IMR-90 (cell line): ENCODE results near the gene SLC51A. TPM values are rescaled to one million over a fixed set of nuclear protein-coding genes. Genes with fewer than 3 reads are reported as not detected.

Experiments
- ATAC-seq: fragments of 200-7000 bp; cut with Tn5 transposase; 2 replicates; pipeline ENCODE4 v1.9.1; 2020; ENCODE audit warnings: low read depth, mild to moderate bottlenecking, moderate library complexity
- BruUV-seq: library from RNA; stranded (reverse); fragments of 400-500 nt; replicated peaks from 2 replicates; lab custom pipeline; 2021; lab: Mats Ljungman, UMichigan
- CTCF ChIA-PET: fragments of 300-600 bp; formaldehyde crosslinking; extraction: SDS; loops from one replicate; lab custom pipeline; 2021; ENCODE audit warnings: antibody characterized with exemption; lab: Yijun Ruan, JAX
- POLR2A ChIA-PET: fragments of 300-600 bp; sonication (Branson Sonifier 250); formaldehyde crosslinking; loops from one replicate; lab custom pipeline; 2022; ENCODE audit warnings: antibody characterized with exemption; ENCODE audit not compliant: unreplicated experiment; lab: Charles Lee
- DNase-seq: peaks from one replicate; pipeline ENCODE4 v3.0.0; 2013
- H2AFZ ChIP-seq: replicated peaks from 2 replicates; pipeline ENCODE3; 2013; ENCODE audit warnings: low read length, mild to moderate bottlenecking; ENCODE audit not compliant: poor library complexity
- H2AK5ac ChIP-seq: 2 replicates; pipeline ENCODE4 v1.6.1; 2013; ENCODE audit warnings: low read depth, low read length, inconsistent platforms
- H2AK9ac ChIP-seq: replicated peaks from 2 replicates; pipeline ENCODE3; 2013; ENCODE audit warnings: mild to moderate bottlenecking, low read depth, low read length, moderate library complexity; ENCODE audit not compliant: poor library complexity
- H2BK120ac ChIP-seq: 2 replicates; pipeline ENCODE4 v1.6.1; 2013; ENCODE audit warnings: low read depth, low read length, inconsistent platforms
- H2BK15ac ChIP-seq: 3 replicates; pipeline ENCODE4 v1.6.1; 2013; ENCODE audit warnings: low read depth, low read length, inconsistent platforms
- H2BK20ac ChIP-seq: 2 replicates; pipeline ENCODE4 v1.6.1; 2013; ENCODE audit warnings: low read depth, mild to moderate bottlenecking, inconsistent platforms, low read length, moderate library complexity
- H2BK5ac ChIP-seq: 2 replicates; pipeline ENCODE4 v1.6.1; 2013; ENCODE audit warnings: mild to moderate bottlenecking, low read depth, low read length, inconsistent platforms; ENCODE audit not compliant: poor library complexity, severe bottlenecking
- H3K14ac ChIP-seq: replicated peaks from 2 replicates; pipeline ENCODE4 v1.6.1; 2013; ENCODE audit warnings: low read depth, low read length, inconsistent platforms
- H3K18ac ChIP-seq: 2 replicates; pipeline ENCODE4 v1.6.1; 2013; ENCODE audit warnings: low read depth, low read length, control low read depth
- H3K23ac ChIP-seq: 2 replicates; pipeline ENCODE4 v1.6.1; 2013; ENCODE audit warnings: low read depth, low read length, inconsistent platforms
- H3K27ac ChIP-seq: 2 replicates; pipeline ENCODE4 v1.5.1; 2013; ENCODE audit warnings: mild to moderate bottlenecking, control low read depth, low read length; ENCODE audit not compliant: insufficient read depth
- H3K27me3 ChIP-seq: 2 replicates; pipeline ENCODE4 v1.6.1; 2013; ENCODE audit warnings: low read length; ENCODE audit not compliant: control insufficient read depth, insufficient read depth
- H3K36me3 ChIP-seq: 2 replicates; pipeline ENCODE4 v1.6.1; 2013; ENCODE audit warnings: low read length, mixed read lengths; ENCODE audit not compliant: control insufficient read depth, insufficient read depth
- H3K4ac ChIP-seq: 2 replicates; pipeline ENCODE4 v1.6.1; 2013; ENCODE audit warnings: low read depth, low read length, inconsistent platforms
- H3K4me1 ChIP-seq: 2 replicates; pipeline ENCODE4 v1.6.1; 2013; ENCODE audit warnings: low read length, mixed read lengths; ENCODE audit not compliant: control insufficient read depth, insufficient read depth
- H3K4me2 ChIP-seq: 2 replicates; pipeline ENCODE4 v1.6.1; 2013; ENCODE audit warnings: low read depth, mild to moderate bottlenecking, control low read depth, low read length, moderate library complexity
- H3K4me3 ChIP-seq: 2 replicates; pipeline ENCODE4 v1.5.1; 2013; ENCODE audit warnings: low read depth, mild to moderate bottlenecking, control low read depth, low read length, moderate library complexity; ENCODE audit not compliant: insufficient read depth
- H3K56ac ChIP-seq: 2 replicates; pipeline ENCODE4 v1.6.1; 2013; ENCODE audit warnings: low read length, inconsistent platforms; ENCODE audit not compliant: insufficient read depth; ENCODE audit errors: extremely low read depth
- H3K79me1 ChIP-seq, 2 experiments: 2 replicates each; pipeline ENCODE4 v1.6.1; 2013; ENCODE audit warnings: low read length in 2 of 2, inconsistent platforms in 1 of 2, low read depth in 1 of 2
- H3K9ac ChIP-seq: 2 replicates; pipeline ENCODE4 v1.6.1; 2013; ENCODE audit warnings: low read depth, low read length, control low read depth
- H3K9me1 ChIP-seq: 2 replicates; pipeline ENCODE4 v1.6.1; 2013; ENCODE audit warnings: low read length, inconsistent platforms; ENCODE audit not compliant: insufficient read depth
- H3K9me3 ChIP-seq: 2 replicates; pipeline ENCODE4 v1.6.1; 2013; ENCODE audit warnings: low read length; ENCODE audit not compliant: control insufficient read depth, insufficient read depth
- H4K20me1 ChIP-seq: 2 replicates; pipeline ENCODE4 v1.6.1; 2013; ENCODE audit warnings: low read length, inconsistent platforms; ENCODE audit not compliant: insufficient read depth
- H4K5ac ChIP-seq: 2 replicates; pipeline ENCODE4 v1.6.1; 2013; ENCODE audit warnings: mild to moderate bottlenecking, low read depth, low read length, control low read depth
- H4K8ac ChIP-seq, 2 experiments: 2 replicates each; pipeline ENCODE4 v1.6.1; 2013; ENCODE audit warnings: low read depth in 2 of 2, low read length in 2 of 2, control low read depth in 1 of 2, inconsistent platforms in 1 of 2
- H4K91ac ChIP-seq: 2 replicates; pipeline ENCODE4 v1.6.1; 2013; ENCODE audit warnings: low read depth, low read length, inconsistent platforms; ENCODE audit not compliant: insufficient read depth
- MAFK ChIP-seq: IDR thresholded peaks from 2 replicates; pipeline ENCODE4 v1.6.1; 2012; ENCODE audit warnings: low read depth, low read length, improper control_type of control experiment
- RAD21 ChIP-seq: IDR thresholded peaks from 2 replicates; pipeline ENCODE4 v1.6.1; 2012; ENCODE audit warnings: low read length, improper control_type of control experiment
- SMC3 ChIP-seq: fragments of 150-350 bp; IDR thresholded peaks from 2 replicates; pipeline ENCODE4 v1.6.1; 2016; ENCODE audit warnings: low read depth, mild to moderate bottlenecking, antibody characterized with exemption, low read length, moderate library complexity
- WGBS, 2 experiments: methylation state at CpG; one replicate each; pipeline versions ENCODE4 v1.1.5 to v1.1.7; 2013; ENCODE audit warnings: missing lambda C conversion rate in 2 of 2; ENCODE audit not compliant: insufficient read length in 1 of 2; ENCODE audit errors: extremely low coverage in 2 of 2; 5-methylcytosine and 5-hydroxymethylcytosine counted together
- dilution Hi-C: fragments of 300-500 bp; cut with HindIII; formaldehyde crosslinking; loops from one replicate; pipeline ENCODE4 v1.14.3; 2018; ENCODE audit warnings: low sequenced_read_pairs; ENCODE audit not compliant: unreplicated experiment
- in situ Hi-C: fragments of 300-500 bp; cut with MboI; formaldehyde crosslinking; loops from 3 replicates; pipeline ENCODE4 v1.14.3; 2019; ENCODE audit warnings: low sequenced_read_pairs, inconsistent platforms, mixed read lengths
- intact Hi-C: fragments of 100-400 bp; cut with micrococcal nuclease; formaldehyde crosslinking; loops from 2 replicates; pipeline ENCODE4 v1.10.0; 2022
- polyA plus RNA-seq, 3 experiments: library from polyadenylated mRNA; depleted of rRNA; stranded (reverse); fragments of >200 nt; gene quantifications; 2 replicates each; pipeline ENCODE4 v1.2.3, GENCODE V29; 2012; ENCODE audit warnings: low replicate concordance in 1 of 3
- total RNA-seq: library from RNA; depleted of rRNA; stranded (reverse); fragments of >200 nt; gene quantifications from 2 replicates; pipeline ENCODE4 v1.2.3, GENCODE V29; 2012
- TF ChIP-seq, protein P1 (sequence below): conservative IDR thresholded peaks from 2 replicates; pipeline ENCODE4 v1.5.1; 2012; ENCODE audit warnings: mild to moderate bottlenecking, low read depth, low read length, improper control_type of control experiment

SLC51A gene
- total and polyA plus RNA-seq, 2 of the 4 experiments (the other 2 are of a cell fraction): not detected

- no peak overlapping the region for H3K23ac ChIP-seq
- no peaks in the 10 kb centered on the region for H3K9me1 ChIP-seq
- no peak overlapping the region for H3K14ac ChIP-seq
- WGBS, 2 experiments: 71% methylated on average over 6 of the region's 19 CpGs; no CpG with 5 or more reads in 1 of the 2 experiments
- ATAC-seq (no peak), DNase-seq (no peak)
- in situ Hi-C loops (no loop called here), intact Hi-C loops (loop anchor here (5.0 kb wide), 1 partner anchor 347 kb away; no protein-coding TSS in a partner anchor), dilution Hi-C loops (loop anchor here (25.0 kb wide), 1 partner anchor 137 kb away; no protein-coding TSS in a partner anchor)
- H3K4me2 ChIP-seq: no peak overlapping the region
- H2AK9ac ChIP-seq: no peak overlapping the region
- no peaks in the 10 kb centered on the region for H4K20me1 ChIP-seq
- H2BK120ac ChIP-seq: no peak overlapping the region
- no peak overlapping the region for H3K4ac ChIP-seq
- POLR2A ChIA-PET: no interaction called here
- H2BK5ac ChIP-seq: no peak overlapping the region
- no peak overlapping the region for H4K91ac ChIP-seq
- H3K79me1 ChIP-seq: no peaks in the 10 kb centered on the region
- BruUV-seq: no TSS peak
- H2BK15ac ChIP-seq: no peak overlapping the region
- no peaks in the 10 kb centered on the region for H3K36me3 ChIP-seq
- no peak overlapping the region for H4K5ac ChIP-seq
- no peak overlapping the region for H3K56ac ChIP-seq
- H3K9me3 ChIP-seq: no peaks in the 10 kb centered on the region
- no peaks in the 10 kb centered on the region for H3K4me1 ChIP-seq
- TF ChIP-seq SMC3 (peak; percentile 27), RAD21 (peak; percentile 41), MAFK (no peak)
- TF ChIP-seq, protein P1, sequence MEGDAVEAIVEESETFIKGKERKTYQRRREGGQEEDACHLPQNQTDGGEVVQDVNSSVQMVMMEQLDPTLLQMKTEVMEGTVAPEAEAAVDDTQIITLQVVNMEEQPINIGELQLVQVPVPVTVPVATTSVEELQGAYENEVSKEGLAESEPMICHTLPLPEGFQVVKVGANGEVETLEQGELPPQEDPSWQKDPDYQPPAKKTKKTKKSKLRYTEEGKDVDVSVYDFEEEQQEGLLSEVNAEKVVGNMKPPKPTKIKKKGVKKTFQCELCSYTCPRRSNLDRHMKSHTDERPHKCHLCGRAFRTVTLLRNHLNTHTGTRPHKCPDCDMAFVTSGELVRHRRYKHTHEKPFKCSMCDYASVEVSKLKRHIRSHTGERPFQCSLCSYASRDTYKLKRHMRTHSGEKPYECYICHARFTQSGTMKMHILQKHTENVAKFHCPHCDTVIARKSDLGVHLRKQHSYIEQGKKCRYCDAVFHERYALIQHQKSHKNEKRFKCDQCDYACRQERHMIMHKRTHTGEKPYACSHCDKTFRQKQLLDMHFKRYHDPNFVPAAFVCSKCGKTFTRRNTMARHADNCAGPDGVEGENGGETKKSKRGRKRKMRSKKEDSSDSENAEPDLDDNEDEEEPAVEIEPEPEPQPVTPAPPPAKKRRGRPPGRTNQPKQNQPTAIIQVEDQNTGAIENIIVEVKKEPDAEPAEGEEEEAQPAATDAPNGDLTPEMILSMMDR: peak; percentile 31
- H3K4me3 ChIP-seq: no peak overlapping the region
- CTCF ChIA-PET: interaction anchor here (1.5 kb wide), 1 partner anchor 127 kb away, joined by 4 read pairs; no protein-coding TSS in a partner anchor
- H3K27me3 ChIP-seq: peaks cover 5% of the 10 kb centered on the region
- H3K18ac ChIP-seq: no peak overlapping the region
- H2AK5ac ChIP-seq: no peak overlapping the region
- H4K8ac ChIP-seq: no peak overlapping the region
- H3K9ac ChIP-seq: no peak overlapping the region
- no peak overlapping the region for H3K27ac ChIP-seq
- peak overlapping the region; percentile 2 for H2AFZ ChIP-seq
- no peak overlapping the region for H2BK20ac ChIP-seq
These were observed 17.3 kb upstream of the SLC51A start for GRCh38 chr3:196198771-196199753.
